Skin of body (tissue), 2 donors: ENCODE data around the gene UQCRHL. TPM values are rescaled to one million over a fixed set of nuclear protein-coding genes. Genes with fewer than 3 reads are reported as not detected.

Experiments
- DNase-seq: peaks from one replicate; lab custom pipeline; 2025; lab: John Stamatoyannopoulos, UW
- total RNA-seq: library from RNA; depleted of rRNA; stranded (reverse); fragments of >200 nt; gene quantifications from one replicate; pipeline ENCODE4 v1.2.3, GENCODE V29; 2014

UQCRHL gene
- total RNA-seq, 1 donor from 2014 or later: 4.2 TPM

DNA sequence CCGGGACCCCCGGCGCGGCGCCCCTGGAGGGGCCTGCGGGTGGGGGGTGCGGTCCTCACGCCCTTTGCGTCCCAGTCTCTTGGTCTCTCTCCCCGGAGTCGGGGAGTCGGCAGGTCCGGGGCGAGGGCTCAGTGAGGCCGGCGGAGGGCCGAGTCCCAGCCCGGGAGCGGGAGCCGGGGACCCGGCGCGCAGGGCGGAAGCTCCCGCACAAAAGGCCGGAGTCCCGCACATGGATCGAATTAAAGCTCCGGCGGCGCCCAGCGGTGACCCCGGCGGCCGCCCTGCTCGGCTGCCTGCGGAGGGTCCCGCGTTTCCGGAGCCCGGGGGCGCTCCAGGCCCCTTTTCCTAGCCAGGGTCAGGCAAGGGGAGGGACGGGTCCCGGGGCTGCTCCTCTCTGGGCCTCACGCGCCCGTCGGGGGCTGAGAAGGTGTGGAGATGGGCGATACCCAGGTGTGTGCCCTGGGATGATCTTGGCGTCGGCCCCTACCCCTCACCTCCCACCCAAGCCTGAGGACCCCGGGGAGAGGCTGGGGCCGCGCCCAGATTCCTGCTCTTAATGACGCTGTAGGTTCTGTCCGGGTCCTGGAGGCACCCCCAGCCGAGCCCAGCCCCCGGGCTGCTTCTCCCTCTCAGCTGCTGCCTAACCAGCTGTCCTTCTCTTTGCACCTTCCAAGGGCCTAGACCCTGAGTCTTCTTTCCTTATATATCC, 48.3 kb downstream of the UQCRHL start:
- DNase-seq: no peak

DNA sequence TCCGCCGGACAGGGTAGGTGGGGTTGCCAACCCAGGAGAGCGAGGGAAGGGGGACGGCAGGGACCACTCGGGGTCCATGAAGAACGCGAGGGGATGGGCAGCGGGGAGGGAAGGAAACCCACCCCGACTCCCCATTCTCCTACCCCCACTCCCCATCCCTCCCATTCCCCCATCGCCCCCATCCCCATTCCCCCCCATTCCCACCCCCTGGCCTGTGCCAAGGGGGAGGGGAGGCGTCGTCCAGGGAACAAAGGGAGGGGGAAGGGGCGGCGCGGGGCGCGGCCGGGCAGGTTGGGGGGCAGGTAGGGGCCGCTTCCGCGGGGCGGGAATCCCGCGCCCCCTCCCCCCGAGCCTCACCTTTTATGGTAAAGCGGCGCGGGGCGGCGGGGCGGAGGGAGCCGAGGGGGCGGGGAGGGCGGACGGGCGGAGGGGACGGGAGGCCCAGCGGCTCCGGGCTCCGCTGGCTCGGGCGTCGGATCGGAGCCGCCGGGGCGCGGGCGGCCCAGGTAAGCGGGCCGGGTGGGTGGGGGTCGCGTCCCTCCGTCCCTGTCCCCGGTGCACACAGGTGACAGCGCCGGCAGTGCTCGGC, 49.0 kb downstream of the UQCRHL start, which contains the start of gene FBLIM1:
FBLIM1 (plus strand) TSS at position 453 of the 589 bp plus-strand sequence. CDS start 6,189 bp downstream, outside the sequence.
- no peak for DNase-seq

DNA sequence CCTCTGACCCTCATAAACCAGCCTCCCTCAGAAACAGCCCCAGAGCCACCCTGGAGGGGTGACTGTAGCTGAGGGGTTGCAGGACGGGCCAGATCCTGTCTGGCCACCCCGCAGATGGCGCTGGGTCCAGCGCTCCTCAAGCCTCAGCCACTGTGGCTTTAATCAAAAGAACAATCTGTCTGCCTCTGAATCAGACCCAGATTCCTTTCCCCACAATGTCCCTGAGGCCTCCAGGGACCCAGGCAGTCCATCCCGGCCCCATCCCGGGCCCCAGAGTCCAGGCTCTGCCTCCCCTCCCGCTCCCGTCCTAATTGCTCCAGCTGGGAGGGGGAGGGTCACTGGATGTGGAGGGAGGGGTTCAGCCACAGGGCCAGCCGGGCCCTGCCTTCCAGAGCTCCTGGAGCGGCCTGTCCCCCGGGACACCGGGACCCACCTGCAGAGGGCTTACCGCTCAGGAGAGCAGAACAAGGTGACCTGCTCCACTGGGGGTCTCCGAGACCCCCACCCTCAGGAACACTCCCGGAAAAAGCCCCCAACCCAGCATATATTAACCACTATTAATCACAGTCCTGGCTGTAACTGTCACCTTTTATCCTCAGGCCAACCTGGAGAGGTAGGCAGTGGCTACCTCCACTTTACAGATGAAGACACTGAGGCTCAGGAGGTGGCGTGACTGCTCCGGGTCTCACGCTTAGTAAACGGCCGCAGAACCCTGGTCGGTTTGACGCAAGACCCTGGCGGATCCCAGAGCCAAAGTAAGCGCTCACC, 49.7 kb downstream of the UQCRHL start:
- DNase-seq: no peak

Other genes with a start within 250 kb of the UQCRHL start
- gene AGMAT, start 222.6 kb downstream of the UQCRHL start, total RNA-seq: 0.99 TPM
- gene DDI2, start 190.2 kb downstream of the UQCRHL start, total RNA-seq: 54.4 TPM
- 19.6 TPM for gene PLEKHM2, start 123.3 kb downstream of the UQCRHL start, total RNA-seq
- gene SLC25A34, start 71.4 kb downstream of the UQCRHL start, total RNA-seq: 0.49 TPM
- not detected for gene TMEM82, start 65.2 kb downstream of the UQCRHL start, total RNA-seq
- gene FBLIM1, start 48.9 kb downstream of the UQCRHL start, total RNA-seq: 14.6 TPM
- gene SPEN, start 40.1 kb upstream of the UQCRHL start, total RNA-seq: 46.5 TPM
- 17.6 TPM for gene ZBTB17, start 168.5 kb upstream of the UQCRHL start, total RNA-seq
- not detected for gene SRARP, start 196.6 kb upstream of the UQCRHL start, total RNA-seq
- gene HSPB7, start 210.4 kb upstream of the UQCRHL start, total RNA-seq: 3.0 TPM
- 0.20 TPM for gene CLCNKA, start 214.4 kb upstream of the UQCRHL start, total RNA-seq
- gene CLCNKB, start 236.1 kb upstream of the UQCRHL start, total RNA-seq: 0.20 TPM